Suprapubic skin (tissue), 4 donors: ENCODE data around the gene SEL1L. TPM values are rescaled to one million over a fixed set of nuclear protein-coding genes. Genes with fewer than 3 reads are reported as not detected.
"Not testable (repeated sequence)": the region's sequence is repeated elsewhere in the genome, so short reads cannot be mapped to it uniquely, and the experiment has no call there.

ENCODE experiments used
- DNase-seq, 2 donors: peaks; one replicate each; pipeline ENCODE4 v3.0.0-alpha.2; 2019; ENCODE audit warnings: low spot score in 2 of 2
- H3K27ac ChIP-seq: fragments of 200-600 bp; sonication (generic); one replicate; pipeline ENCODE4 v1.5.1; 2019
- H3K27me3 ChIP-seq: fragments of 200-600 bp; sonication (generic); one replicate; pipeline ENCODE4 v1.5.1; 2019
- H3K36me3 ChIP-seq: fragments of 200-600 bp; sonication (generic); one replicate; pipeline ENCODE4 v1.5.1; 2019
- H3K4me1 ChIP-seq: fragments of 200-600 bp; sonication (generic); one replicate; pipeline ENCODE4 v1.5.1; 2019
- H3K4me3 ChIP-seq: fragments of 200-600 bp; sonication (generic); one replicate; pipeline ENCODE4 v1.5.1; 2019; ENCODE audit warnings: mild to moderate bottlenecking
- H3K9me3 ChIP-seq: fragments of 200-600 bp; sonication (generic); one replicate; pipeline ENCODE4 v1.5.1; 2019
- CTCF ChIP-seq, 2 donors: fragments of 200-600 bp in 1 of 2; fragments of 450-650 bp in 1 of 2; sonication (generic) in 1 of 2; IDR thresholded peaks; one replicate each; pipeline ENCODE4 v1.5.1; 2016 to 2019; ENCODE audit warnings: antibody characterized with exemption in 2 of 2, mild to moderate bottlenecking in 1 of 2, moderate library complexity in 1 of 2
- EP300 ChIP-seq: sonication (generic); formaldehyde crosslinking; IDR thresholded peaks from one replicate; pipeline ENCODE4 v1.6.1; 2017; ENCODE audit warnings: antibody characterized with exemption
- POLR2A ChIP-seq, 2 donors: fragments of 450-650 bp; IDR thresholded peaks; one replicate each; pipeline ENCODE4 v1.6.1; 2017; ENCODE audit warnings: antibody characterized with exemption in 2 of 2, mild to moderate bottlenecking in 2 of 2, moderate library complexity in 2 of 2
- POLR2AphosphoS5 ChIP-seq, 3 donors: sonication (generic); formaldehyde crosslinking; IDR thresholded peaks; one replicate each; pipeline ENCODE4 v1.6.1; 2017; ENCODE audit warnings: antibody characterized with exemption in 3 of 3
- WGBS: methylation state at CpG from one replicate; pipeline ENCODE4 v1.1.5; 2018; 5-methylcytosine and 5-hydroxymethylcytosine counted together
- total RNA-seq, 4 donors: library from RNA; depleted of rRNA; stranded (reverse); fragments of >200 nt; gene quantifications; one replicate each; pipeline ENCODE4 v1.1.0, GENCODE V29; 2016

The SEL1L gene
- total RNA-seq, 4 donors from 2014 or later, result 24.8 to 37.8 (median 35.0) TPM

DNA sequence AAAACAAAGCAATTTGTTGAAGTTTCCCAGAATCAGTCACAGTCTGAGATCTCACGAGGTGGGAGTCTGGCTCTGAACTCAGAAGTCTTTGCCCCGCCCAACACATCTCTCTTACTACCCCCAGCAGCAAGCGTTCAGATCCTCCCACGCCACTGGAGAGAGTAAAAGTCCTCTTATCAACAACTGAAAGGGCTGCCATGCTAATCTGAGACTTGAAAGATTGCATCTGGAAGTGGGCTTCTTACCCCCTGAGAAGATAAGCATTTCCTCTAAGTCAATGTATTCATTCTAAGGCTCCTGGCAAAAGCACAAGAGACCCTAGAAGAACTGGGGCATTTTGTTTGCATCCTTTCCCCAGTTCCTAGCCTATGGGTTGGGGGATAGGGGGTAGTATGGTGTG lies 99.4 kb downstream of the SEL1L start:
- H3K4me1 ChIP-seq, result peaks cover 34% of the 10 kb centered on the region
- no peaks in the 10 kb centered on the region for H3K36me3 ChIP-seq
- TF ChIP-seq CTCF (IDR thresholded peaks at IDR 0.05) (no peak), EP300 (no peak), POLR2AphosphoS5 (IDR thresholded peaks at IDR 0.05) (no peak), POLR2A (IDR thresholded peaks at IDR 0.05) (no peak)
- no peak overlapping the region for H3K27ac ChIP-seq
- no peak for DNase-seq
- H3K27me3 ChIP-seq, result peaks cover 6% of the 10 kb centered on the region
- no peak overlapping the region for H3K4me3 ChIP-seq
- WGBS, result 65% methylated on average over 4 of the region's 4 CpGs
- H3K9me3 ChIP-seq, result no peaks in the 10 kb centered on the region

GRCh38 chr14:81433378-81433777 lies 100.3 kb downstream of the SEL1L start:
- DNase-seq, result no peak
- Histone ChIP-seq H3K27me3 (peaks cover 2% of the 10 kb centered on the region), H3K4me1 (peaks cover 34% of the 10 kb centered on the region), H3K9me3 (no peaks in the 10 kb centered on the region), H3K36me3 (no peaks in the 10 kb centered on the region), H3K4me3 (no peak overlapping the region), H3K27ac (no peak overlapping the region)
- 87% methylated on average over 2 of the region's 2 CpGs for WGBS
- TF ChIP-seq CTCF (IDR thresholded peaks at IDR 0.05) (no peak), EP300 (no peak), POLR2AphosphoS5 (IDR thresholded peaks at IDR 0.05) (no peak), POLR2A (IDR thresholded peaks at IDR 0.05) (no peak)

DNA sequence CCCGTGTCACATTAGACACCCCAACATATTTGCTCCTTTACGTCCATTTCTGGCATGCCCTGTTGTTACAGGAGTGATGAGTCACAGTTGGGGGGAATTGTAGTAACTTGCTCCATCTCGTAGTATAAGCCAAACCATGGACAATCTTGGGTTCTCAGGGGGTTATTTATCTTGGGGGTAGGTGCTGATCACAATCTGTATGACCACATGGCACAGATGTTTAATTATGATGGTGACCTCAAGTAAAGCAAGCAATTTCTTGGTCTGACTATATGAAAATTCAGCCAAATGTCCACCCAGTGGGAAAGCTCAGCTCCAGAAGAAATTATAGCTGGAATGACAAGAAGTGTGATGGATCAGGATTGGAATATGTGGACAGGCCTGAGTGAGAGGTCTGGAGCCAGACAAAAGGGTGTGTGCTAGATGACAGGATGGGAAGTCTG lies 101.4 kb downstream of the SEL1L start:
- no peak overlapping the region for H3K27ac ChIP-seq
- H3K9me3 ChIP-seq, result no peaks in the 10 kb centered on the region
- WGBS, result 38% methylated on average over 3 of the region's 3 CpGs
- no peak for DNase-seq
- H3K4me3 ChIP-seq, result no peak overlapping the region
- TF ChIP-seq POLR2AphosphoS5 (IDR thresholded peaks at IDR 0.05) (no peak), EP300 (no peak), CTCF (IDR thresholded peaks at IDR 0.05) (no peak), POLR2A (IDR thresholded peaks at IDR 0.05) (no peak)
- H3K27me3 ChIP-seq, result no peaks in the 10 kb centered on the region
- no peaks in the 10 kb centered on the region for H3K36me3 ChIP-seq
- H3K4me1 ChIP-seq, result peaks cover 43% of the 10 kb centered on the region

GRCh38 chr14:81430235-81430634 lies 103.4 kb downstream of the SEL1L start:
- H3K27me3 ChIP-seq, result no peaks in the 10 kb centered on the region
- no peak for DNase-seq
- no peak overlapping the region for H3K4me3 ChIP-seq
- WGBS, result 83% methylated on average over 5 of the region's 5 CpGs
- H3K36me3 ChIP-seq, result no peaks in the 10 kb centered on the region
- H3K4me1 ChIP-seq, result peaks cover 27% of the 10 kb centered on the region
- H3K9me3 ChIP-seq, result no peaks in the 10 kb centered on the region
- H3K27ac ChIP-seq, result no peak overlapping the region
- TF ChIP-seq POLR2AphosphoS5 (IDR thresholded peaks at IDR 0.05), result no peak
- no peak for TF ChIP-seq CTCF (IDR thresholded peaks at IDR 0.05)

GRCh38 chr14:81429749-81430148 lies 103.9 kb downstream of the SEL1L start:
- H3K4me1 ChIP-seq, result peaks cover 22% of the 10 kb centered on the region
- not testable (repeated sequence) for H3K4me3 ChIP-seq, H3K27me3 ChIP-seq, H3K9me3 ChIP-seq, H3K27ac ChIP-seq, H3K36me3 ChIP-seq, DNase-seq
- 94% methylated on average over 11 of the region's 11 CpGs for WGBS

DNA sequence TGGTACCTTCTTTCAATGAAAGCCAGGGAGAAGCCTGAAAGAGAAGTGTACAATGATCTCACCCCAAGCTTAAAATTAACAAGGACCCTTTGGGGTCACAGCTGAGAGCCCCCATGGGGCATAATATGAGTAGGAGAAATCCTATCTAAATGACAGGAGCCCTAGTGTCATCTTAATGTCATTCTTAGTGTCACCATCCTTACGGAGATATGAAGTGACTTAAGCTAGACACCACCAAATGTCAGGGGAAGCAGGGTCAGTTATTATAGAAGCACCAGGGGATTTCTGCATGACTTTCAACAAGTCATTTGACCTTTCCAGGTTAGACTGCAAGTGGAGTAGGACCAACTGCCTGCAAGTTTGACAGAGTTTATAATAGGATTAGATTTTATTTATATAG lies 104.6 kb downstream of the SEL1L start:
- TF ChIP-seq POLR2AphosphoS5 (IDR thresholded peaks at IDR 0.05), result no peak
- no peak for TF ChIP-seq POLR2A (IDR thresholded peaks at IDR 0.05)
- no peak for TF ChIP-seq CTCF (IDR thresholded peaks at IDR 0.05)
- no peak for TF ChIP-seq EP300
- DNase-seq, result no peak
- Histone ChIP-seq H3K4me3 (no peak overlapping the region), H3K27me3 (no peaks in the 10 kb centered on the region), H3K27ac (no peak overlapping the region), H3K4me1 (peaks cover 18% of the 10 kb centered on the region), H3K36me3 (no peaks in the 10 kb centered on the region), H3K9me3 (no peaks in the 10 kb centered on the region)
- WGBS, result 88% methylated on average over 1 of the region's 1 CpG
